B cell (primary cell): ENCODE data around the gene LPCAT1.

Experiments
- EZH2 ChIP-seq: IDR thresholded peaks from 2 replicates; pipeline ENCODE4 v1.6.1; 2012; ENCODE audit warnings: borderline replicate concordance, low read depth, mild to moderate bottlenecking, moderate library complexity, low read length; ENCODE audit not compliant: insufficient read depth, poor library complexity, severe bottlenecking
- TF ChIP-seq, protein P1 (sequence below): fragments of 200-600 bp; IDR thresholded peaks from one replicate; pipeline ENCODE4 v1.8.0; 2022; ENCODE audit warnings: antibody characterized with exemption, mild to moderate bottlenecking

DNA sequence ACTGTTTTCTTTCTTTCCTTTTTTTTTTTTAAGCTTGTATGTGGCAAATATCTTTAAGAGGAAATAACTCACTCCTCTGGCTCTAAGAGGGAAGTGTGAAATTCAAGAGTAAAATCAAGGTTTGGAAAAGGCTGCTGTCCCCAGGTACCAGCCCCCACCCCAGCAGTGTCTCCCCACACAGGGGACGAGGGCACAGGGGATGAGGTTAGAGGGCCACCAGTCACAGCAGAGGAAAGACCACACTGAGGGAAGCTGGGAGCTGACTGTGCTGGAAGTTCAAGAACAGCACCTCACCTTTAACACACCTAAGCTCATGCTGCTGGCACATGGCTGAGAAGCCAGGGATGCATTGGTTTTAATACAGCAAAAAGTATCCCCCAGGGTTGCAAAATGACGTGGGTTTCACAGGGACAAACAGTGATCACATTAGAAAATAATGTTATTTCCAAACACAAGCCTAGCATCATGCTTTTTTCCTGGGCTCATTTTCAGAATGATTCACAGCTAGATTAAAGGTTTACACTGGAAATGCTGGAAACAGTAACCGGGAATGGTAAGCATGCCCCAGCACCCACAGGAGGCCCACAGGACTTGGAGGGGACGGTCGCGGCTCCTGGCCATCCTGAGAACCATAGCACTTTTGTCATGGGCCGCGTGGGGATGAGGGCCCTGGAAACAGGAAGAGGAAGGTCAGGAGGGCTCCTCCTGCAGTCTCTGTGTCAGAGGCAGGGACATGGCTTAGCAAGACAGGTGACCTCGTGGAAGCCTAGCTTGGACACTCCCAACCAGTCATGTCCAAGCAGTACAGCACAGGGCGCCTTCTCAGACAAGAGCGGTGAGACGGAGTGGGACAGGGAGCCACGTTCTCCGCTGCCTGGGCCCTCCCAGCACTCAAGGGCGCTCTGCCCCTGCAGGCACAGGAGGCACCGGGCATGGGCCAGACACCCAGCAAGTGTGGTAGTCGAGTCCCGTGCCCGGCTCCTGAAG, 6.9 kb downstream of the LPCAT1 start:
- TF ChIP-seq, protein P1, sequence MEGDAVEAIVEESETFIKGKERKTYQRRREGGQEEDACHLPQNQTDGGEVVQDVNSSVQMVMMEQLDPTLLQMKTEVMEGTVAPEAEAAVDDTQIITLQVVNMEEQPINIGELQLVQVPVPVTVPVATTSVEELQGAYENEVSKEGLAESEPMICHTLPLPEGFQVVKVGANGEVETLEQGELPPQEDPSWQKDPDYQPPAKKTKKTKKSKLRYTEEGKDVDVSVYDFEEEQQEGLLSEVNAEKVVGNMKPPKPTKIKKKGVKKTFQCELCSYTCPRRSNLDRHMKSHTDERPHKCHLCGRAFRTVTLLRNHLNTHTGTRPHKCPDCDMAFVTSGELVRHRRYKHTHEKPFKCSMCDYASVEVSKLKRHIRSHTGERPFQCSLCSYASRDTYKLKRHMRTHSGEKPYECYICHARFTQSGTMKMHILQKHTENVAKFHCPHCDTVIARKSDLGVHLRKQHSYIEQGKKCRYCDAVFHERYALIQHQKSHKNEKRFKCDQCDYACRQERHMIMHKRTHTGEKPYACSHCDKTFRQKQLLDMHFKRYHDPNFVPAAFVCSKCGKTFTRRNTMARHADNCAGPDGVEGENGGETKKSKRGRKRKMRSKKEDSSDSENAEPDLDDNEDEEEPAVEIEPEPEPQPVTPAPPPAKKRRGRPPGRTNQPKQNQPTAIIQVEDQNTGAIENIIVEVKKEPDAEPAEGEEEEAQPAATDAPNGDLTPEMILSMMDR: no peak
- no peak for TF ChIP-seq EZH2
